ENCODE data around the gene INSRR.

INSRR gene

DNA sequence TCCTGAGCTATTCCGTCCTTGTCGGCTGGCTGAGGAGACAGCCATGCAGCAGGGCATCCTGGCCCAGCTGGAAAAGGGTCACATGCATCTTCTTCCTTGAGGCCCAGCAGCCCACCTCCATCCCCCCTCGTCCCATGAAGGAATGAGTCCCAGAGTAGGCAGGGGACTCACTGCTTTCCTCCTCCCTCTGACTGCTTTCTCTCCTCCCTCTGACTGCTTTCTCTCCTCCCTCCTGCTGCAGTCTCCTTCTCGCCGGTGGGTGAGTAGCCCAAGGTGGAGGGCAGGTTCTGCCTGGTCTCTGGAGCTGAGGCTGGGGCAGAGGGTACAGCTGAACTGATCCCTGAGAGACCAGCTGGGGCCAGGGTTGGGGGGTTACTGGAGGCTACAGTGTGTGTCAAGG, 15.2 kb upstream of the INSRR start:
- no peak for DNase-seq (ENCODE audit: low spot score)

DNA sequence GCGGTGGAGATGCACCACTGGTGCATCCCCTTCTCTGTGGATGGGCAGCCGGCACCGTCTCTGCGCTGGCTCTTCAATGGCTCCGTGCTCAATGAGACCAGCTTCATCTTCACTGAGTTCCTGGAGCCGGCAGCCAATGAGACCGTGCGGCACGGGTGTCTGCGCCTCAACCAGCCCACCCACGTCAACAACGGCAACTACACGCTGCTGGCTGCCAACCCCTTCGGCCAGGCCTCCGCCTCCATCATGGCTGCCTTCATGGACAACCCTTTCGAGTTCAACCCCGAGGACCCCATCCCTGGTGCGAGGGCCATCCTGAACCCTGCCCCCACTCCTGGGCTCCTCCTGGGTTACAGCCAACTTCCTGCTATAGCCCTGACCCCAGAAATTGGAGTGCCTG, 14.7 kb upstream of the INSRR start:
- DNase-seq (ENCODE audit: low spot score), result no peak

DNA sequence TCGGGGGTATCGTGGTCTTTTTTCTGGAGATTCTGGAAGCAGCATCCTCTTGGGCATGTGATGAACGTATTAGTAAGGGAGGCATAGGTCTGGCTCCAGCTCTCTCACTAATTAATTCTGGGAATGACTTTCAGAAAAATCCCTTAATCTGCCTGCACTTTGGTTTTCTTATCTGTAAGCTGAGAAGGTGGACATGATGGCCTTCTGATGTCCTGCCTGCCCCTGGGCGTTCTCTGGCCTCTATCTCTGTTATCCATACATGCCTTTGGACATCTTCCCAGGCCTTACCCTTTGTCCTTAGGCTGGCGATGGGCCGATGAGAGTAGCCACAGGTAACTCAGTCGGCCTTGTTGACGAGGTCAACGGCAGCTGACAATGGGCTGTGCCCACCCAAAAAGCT, 10.5 kb upstream of the INSRR start:
- no peak for DNase-seq (ENCODE audit: low spot score)

DNA sequence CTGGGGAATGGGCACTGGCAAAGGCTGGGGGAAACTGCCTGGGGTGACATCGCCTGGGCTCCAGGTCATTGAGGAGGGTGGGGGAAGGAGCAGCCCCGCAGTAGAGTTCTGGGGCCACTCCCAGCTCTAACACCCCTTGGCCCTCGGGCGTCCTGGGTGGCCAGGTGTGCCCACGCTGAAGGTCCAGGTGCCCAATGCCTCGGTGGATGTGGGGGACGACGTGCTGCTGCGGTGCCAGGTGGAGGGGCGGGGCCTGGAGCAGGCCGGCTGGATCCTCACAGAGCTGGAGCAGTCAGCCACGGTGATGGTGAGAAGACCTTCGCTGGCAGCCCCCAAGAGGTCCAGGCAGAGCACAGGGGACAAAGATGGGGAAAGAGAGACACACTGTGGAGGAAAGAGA, 9.4 kb upstream of the INSRR start:
- DNase-seq (ENCODE audit: low spot score), result no peak

GRCh38 chr1:156866249-156866909, 7.5 kb upstream of the INSRR start:
- no peak for DNase-seq (ENCODE audit: low spot score)

- DNase-seq (ENCODE audit: low spot score), result no peak
Measured at GRCh38 chr1:156865865-156866248, 6.9 kb upstream of the INSRR start.

DNA sequence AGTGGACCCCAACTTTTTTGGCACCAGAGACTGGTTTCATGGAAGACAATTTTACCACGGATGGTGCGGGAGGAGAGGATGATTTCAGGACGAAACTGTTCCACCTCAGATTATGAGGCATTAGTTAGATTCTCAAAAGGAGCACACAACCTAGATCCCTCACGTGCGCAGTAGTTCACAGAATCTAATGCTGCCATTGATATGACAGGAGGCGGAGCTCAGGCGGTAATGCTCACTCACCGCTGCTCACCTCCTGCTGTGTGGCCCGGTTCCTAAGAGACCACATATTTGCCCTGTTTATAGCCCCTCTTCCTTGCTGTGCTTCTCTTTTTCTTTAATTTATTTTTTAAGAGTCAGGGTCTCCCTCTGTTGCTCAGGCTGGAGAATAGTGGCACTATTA, 6.3 kb upstream of the INSRR start:
- DNase-seq (ENCODE audit: low spot score), result no peak

GRCh38 chr1:156864796-156865195, 5.9 kb upstream of the INSRR start:
- DNase-seq (ENCODE audit: low spot score), result no peak

DNA sequence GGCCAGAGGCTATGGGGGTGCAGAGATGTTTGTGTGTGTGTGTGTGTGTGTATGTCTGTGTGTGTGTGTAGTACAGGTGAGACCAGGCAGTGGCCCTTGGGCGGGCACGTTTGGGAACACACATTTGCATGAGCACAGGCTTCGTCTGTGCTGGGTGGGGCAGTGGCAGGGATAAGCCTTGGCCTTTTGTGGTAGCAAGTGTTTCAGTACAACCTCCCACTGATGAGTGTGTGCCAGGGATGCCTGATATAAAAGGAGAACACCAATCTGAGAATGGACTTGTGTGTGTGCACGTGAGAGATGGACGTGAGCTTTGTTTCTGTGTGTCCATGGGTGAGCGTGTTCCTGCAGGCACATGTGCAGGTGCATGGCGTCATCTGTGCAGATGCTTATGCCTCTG, 4.7 kb upstream of the INSRR start:
- DNase-seq (ENCODE audit: low spot score), result no peak

DNA sequence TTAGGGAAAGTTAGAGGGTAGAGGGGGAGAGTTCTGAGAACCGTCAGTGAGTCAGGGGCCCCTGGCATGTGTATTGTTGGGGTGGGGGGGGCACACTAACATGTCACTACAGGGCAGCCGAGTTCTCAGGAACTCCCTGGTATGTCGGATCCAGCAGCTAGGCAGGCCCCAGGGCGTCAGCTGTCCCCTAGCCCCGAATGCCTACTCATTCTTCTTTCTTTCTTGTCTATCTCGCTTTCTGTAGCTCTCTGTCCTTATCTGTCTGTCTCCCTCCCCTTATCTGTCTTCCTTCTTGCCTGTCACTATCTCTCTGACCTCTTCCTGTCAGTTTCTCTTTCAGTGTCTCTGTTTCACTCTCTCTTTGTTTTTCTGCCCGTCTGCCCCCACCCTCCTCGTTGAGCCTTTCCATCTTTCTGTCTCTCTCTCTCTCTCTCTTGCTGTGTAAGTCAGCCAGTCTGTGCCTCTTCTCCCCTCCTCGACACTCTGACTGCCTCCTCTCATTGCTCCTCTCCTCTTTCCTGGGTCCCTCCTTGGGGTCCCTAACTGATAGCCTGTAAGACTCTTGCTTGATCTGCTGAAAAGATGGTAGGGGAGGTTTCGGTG, 4.2 kb upstream of the INSRR start:
- DNase-seq (ENCODE audit: low spot score), result no peak

DNA sequence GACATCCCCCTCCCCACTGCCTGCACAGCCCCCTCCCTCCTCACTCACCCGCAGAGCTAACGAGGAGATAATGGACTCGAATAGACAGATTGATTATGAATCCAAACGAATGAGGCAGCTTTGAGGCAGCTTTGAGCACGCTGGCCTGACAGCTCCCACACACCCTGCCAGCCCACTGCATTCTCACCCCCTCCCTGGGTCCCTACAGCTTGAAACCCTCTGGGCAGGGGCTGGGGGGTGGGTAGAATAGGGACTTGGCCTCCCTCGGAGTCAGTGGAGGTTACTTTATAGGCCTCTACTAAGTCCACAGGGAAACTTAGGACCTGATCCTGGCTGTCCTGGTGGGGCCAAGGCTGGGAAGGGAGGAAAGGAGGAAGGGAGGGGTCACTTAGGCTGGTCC, 3.7 kb upstream of the INSRR start:
- DNase-seq (ENCODE audit: low spot score), result no peak

- peak; percentile 27 for DNase-seq (ENCODE audit: low spot score)
Measured at GRCh38 chr1:156860628-156861423, 1.9 kb upstream of the INSRR start, which contains the start of gene NTRK1. Gene NTRK1 (plus strand): TSS chr1:156860865. CDS start chr1:156860935, 70 bp downstream.

GRCh38 chr1:156860113-156860627, 1.3 kb upstream of the INSRR start:
- peak; percentile 30 for DNase-seq (ENCODE audit: low spot score)

- peak; percentile 22 for DNase-seq (ENCODE audit: low spot score)
Measured at GRCh38 chr1:156859523-156860112, 701 bp upstream of the INSRR start.

DNA sequence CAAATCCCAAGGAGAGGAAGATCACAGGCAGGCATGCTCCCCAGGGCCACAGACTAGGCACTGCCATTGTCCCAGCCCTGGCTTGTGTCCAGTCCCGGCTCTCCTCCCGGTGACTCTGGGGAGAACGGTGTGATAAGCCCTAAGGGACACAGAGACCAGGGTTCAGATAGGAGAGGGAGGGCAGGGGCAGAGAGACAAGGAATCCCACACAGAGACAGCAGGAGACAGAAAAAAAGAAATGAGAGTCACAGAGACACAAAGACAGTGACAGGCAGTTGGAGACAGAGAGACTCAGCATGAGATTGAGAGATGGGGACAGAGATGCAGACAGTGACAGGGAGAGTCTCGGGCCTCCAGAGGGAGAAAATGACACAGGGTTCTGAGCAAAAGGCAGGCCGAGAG, 361 bp downstream of the INSRR start:
- DNase-seq (ENCODE audit: low spot score), result no peak

DNA sequence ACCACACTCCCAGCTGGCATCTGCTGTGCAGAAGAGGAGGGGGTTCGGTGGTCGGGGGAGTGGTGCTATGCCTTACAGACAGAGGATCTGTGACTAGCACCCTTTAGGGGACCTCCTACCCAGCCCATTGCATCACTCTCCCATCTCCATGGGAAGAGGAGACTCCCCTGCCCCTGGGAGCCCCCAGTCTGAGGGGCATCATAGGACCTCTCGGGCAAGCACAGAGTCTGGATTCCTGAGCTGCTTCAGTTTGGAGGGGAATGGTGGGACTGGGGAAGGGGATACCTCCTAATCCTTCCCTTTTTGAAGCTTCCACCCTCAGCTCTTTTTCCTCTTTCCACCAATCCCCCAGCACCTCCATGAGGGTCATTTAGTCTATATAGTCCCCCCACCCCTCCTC, 1.4 kb downstream of the INSRR start:
- DNase-seq (ENCODE audit: low spot score), result no peak

DNA sequence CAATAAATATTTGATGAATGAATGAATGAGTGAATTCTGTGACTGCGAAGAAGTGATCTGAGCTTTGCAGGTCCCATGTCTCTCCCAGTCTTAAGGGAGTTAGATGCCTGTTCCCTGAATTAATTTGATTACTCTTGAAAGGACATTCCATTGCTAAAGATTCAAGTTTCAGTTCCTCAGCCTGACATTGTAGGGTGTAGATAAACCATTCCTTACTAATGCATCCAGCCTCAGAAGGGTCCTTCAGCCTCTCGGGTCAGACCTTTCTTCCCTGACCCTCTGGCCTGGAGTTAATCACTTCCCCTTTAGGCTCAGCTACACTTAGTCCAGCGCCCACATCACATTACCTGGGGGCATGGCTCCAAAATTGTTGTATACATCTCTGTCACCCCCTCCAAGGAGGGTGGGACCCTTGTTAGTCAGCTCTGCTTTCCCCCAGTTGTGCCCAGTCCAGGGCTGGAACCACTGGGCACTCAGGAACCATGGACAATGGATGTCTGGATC, 2.6 kb downstream of the INSRR start:
- no peak for DNase-seq (ENCODE audit: low spot score)

DNA sequence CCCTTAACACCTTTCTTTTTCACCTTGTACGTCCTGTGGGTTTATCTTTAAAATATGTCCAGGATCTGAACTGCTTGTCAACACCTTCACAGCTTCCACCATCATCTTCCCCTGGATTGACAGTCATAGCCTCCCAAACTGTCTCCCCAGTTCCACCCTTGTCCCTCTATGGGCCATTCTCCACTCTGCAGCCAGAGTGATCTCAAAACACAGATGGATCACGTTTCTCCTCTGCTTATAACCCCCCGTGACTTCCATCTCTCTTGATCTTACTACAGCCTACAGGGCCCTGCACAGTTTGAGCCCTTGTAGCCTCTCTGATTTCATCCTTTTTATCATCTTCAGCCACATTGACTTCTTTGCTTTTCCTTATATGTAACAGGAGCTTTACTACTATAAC, 4.3 kb downstream of the INSRR start:
- no peak for DNase-seq (ENCODE audit: low spot score)

DNA sequence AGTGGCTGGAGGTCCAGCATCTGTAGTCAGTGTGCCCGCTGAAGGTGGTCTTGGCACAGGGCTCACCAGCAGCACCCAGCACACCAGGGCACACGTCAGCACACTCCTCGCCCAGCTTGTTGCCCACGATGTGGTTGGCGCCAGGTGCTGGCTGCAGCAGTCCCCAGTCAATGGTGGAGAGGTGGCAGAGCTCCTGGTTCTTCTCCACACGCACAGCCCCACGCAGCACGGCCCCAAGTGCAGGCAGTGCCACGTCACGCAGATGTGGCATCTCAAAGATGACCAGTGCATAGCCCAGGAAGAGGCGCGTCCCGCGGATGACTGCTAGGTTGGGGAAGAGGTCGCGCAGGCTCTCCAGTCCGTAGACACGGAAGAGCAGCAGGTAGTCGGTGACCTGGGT, 5.2 kb downstream of the INSRR start:
- no peak for DNase-seq (ENCODE audit: low spot score)

- no peak for DNase-seq (ENCODE audit: low spot score)
Measured at GRCh38 chr1:156852418-156852874, 6.5 kb downstream of the INSRR start.

DNA sequence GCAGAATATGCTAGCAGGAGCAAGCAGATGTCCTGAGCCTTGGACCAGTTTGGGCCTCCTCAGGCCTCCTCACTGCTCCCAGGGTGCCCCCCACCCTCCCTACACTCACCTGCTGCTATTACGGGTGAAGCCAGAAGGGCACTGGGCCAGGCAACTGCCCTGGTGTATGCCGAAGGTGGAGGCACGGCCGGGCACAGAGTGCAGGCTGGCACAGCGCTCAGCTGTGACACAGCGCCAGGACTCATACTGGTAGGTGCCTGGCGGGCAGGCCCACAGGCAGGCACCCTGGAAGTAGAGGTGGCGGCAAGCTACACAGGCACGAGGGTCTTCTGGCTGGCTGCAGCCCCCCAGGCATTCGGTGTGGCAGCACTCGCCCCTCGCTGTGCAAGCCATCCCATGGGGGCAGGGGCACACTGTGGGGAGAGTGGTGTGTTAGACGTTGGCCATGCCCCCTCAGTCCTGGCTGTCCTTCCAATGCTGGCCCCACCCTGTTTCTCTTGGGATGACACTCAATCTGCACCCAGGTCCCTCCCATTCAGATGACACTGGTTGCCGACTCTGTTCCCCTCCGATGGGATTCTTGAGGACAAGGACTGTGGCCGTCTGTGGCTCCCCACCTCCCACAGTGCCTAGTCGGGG, 7.0 kb downstream of the INSRR start:
- DNase-seq (ENCODE audit: low spot score), result no peak

DNA sequence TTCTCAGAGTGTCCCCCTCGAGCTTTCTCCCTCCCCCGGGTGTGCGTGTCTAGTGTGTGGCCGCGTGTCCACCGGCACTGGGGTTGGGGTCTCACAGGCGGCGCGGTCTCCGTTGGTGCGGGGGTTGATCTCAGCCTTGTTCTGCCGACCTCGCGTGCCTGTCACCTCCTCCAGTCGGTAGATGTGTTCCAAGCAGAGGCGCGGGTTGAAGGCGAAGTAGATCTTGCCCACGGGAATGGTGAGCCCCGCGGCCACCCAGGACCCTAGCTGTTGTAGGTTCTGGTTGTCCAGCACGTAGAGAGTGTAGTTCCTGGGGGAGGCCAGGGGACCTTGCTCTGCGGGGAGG, 9.8 kb downstream of the INSRR start:
- DNase-seq (ENCODE audit: low spot score), result no peak

Measured in SW480 (cell line).